NOMO-1 treated with dmso at 0.1 percent for 144 hours (cell line): ENCODE data around the gene GRID1.

Experiments used
- DNase-seq: peaks from one replicate; lab custom pipeline; 2025; ENCODE audit not compliant: unreplicated experiment; lab: John Stamatoyannopoulos, UW

GRID1 gene

GRCh38 chr10:86371116-86371515, 4.5 kb upstream of the GRID1 start:
- no peak for DNase-seq

DNA sequence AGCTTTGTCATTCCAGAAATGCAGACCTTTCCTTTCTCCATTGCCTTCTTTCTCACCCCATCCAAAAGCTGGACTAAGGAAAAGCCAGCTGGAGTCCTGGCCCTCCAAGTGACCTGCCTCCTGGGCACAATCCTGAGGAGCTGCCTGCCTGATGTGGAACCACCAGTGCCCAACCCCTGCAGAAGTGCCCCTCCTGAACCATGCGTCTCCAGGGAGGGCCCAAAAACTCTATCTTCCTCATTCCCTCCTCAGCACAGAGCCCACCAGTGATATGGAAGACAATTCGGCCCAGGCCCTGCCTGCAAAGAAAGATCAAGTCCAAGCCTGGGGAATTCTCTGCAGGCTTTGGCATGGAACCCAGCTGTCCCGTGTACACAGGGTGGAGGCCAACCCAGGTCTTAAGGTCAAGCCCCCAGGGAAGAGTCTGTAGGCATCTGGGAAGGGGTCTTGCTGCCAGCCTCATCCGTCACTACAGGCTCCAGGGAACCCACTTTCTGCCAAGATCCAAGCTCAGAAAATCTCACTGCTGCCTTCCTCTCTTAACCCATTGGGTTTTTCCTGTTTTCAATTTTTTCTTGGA, 3.5 kb upstream of the GRID1 start:
- DNase-seq: no peak

GRCh38 chr10:86368987-86369386, 2.4 kb upstream of the GRID1 start:
- DNase-seq: no peak

GRCh38 chr10:86368046-86368445, 1.5 kb upstream of the GRID1 start:
- no peak for DNase-seq

GRCh38 chr10:86367152-86367951, 757 bp upstream of the GRID1 start:
- DNase-seq: no peak

- DNase-seq: no peak
Observed at GRCh38 chr10:86366902-86367151, 232 bp upstream of the GRID1 start.

DNA sequence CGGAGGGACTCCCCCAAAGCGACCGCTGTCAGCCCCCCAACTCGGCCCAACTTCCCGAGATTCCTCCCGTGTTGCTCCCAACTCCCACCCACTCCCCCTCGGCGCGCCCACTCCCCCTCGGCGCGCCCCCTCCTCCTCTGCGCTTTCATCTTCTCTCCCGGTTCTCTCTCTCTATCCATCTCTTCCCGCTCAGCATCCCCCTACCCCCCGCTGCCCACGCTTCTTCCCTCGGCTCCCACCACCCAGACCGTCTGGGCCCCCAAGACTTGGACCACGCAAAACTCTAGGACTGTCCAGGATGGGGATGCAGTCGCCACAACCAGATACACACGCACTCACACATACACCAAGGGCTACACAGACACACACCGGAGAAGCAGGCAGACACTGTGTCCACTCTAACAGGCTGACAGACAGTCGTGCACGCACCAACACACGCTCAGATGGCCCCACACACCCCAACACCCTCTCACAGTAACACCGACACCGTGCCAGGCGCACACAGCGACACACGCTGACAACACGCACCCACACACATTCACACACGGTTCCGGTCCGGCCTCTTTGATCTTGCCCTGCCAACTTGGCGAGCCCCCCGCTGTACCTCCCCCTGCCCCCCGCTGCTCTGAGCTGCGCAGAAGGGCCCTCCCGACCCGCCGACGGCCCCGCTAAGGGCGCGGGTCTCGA, 1.1 kb downstream of the GRID1 start:
- DNase-seq: no peak

DNA sequence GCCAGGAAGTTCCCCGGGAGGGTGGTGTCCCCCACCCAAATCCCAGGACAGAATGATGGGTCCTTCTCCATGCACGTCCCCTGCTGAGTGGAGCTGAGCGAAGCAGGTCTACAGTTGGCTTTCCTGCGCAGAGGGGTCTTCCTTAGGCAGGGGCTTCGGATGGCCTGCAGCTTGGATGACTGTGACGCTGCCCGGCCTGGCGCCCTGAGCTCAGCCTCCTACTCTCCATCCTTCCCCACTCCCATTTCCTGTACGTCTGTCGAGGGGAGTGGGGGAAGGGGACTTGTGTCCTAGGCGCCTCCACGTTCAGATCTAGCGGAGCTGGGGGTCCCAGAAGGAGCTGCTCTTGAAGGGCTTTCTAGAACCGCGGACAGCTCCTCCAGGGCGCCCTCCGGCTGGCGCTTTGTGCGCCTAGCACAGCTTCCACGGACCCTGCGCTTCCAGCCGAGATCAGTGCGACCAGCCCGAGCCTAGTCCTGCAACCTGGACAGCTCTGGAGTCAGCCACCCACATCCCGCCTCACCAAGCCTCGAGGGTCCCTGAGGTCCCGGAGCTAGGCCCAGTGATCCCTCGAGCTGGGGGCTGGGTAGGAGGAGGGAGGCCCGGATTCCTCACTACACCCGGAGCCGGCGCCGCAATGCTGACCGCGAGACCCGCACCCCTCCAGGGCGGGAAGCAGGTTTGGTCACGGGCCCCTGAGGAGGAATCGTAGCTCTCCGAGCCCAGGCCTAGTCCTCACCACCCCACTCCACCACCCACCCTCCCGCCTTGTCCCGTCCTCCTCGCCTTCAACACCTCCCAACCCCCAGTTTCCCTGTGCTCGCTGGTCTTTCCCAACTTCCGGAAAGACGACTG, 1.9 kb downstream of the GRID1 start:
- DNase-seq: no peak

GRCh38 chr10:86363833-86364490, 2.6 kb downstream of the GRID1 start:
- DNase-seq: no peak

DNA sequence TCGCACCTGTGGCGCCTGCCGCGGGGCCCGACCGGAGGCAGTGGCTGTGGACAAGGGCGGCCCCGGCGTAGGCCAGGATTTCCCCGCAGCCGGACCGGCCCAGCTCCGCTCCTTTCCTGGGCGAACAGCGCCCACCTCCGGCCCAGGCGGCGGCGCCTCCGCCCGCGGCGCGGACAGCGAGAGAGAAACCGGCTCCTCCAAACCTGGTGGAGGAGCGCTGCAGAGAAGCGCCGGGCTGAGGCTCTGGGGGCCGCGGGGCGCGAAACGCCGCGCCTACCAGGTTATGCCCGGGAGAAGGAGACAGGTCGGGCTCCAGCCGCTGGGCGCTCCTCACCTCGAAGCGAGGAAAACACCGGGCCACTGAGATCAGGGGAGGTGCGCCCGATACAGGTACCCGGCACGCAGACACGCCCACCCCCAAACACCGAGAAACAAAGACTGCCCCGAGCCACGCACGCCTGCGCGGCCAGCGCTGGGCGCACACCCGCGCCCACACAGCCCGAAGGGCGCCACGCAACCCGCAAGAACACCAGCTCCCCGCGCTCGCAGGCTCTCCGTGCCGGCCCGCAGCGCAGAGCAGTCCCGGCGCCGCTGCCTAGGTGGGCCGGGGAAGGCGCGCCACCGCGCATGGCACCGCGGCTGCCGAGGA, 3.3 kb downstream of the GRID1 start:
- DNase-seq: no peak

GRCh38 chr10:86362586-86363183, 3.9 kb downstream of the GRID1 start:
- no peak for DNase-seq

DNA sequence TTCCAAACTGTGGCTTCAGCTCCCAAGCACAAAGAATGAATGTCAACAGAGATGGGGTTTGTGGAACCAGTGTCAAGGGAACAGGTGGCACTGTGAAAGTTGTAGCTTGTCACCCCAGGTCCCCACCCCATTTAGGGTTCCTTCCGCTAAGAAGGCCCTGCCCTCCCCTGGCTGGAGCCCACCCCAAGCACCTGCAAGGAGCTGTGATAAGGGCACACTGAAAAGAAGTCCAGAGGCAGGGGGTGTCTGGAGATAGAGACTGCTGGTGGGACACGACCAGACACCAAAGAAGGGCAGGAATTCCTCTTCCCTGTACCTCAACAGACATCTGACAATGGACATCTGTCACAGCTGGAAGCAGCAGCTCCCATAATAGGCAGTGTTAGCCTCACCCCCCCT, 4.5 kb downstream of the GRID1 start:
- no peak for DNase-seq

DNA sequence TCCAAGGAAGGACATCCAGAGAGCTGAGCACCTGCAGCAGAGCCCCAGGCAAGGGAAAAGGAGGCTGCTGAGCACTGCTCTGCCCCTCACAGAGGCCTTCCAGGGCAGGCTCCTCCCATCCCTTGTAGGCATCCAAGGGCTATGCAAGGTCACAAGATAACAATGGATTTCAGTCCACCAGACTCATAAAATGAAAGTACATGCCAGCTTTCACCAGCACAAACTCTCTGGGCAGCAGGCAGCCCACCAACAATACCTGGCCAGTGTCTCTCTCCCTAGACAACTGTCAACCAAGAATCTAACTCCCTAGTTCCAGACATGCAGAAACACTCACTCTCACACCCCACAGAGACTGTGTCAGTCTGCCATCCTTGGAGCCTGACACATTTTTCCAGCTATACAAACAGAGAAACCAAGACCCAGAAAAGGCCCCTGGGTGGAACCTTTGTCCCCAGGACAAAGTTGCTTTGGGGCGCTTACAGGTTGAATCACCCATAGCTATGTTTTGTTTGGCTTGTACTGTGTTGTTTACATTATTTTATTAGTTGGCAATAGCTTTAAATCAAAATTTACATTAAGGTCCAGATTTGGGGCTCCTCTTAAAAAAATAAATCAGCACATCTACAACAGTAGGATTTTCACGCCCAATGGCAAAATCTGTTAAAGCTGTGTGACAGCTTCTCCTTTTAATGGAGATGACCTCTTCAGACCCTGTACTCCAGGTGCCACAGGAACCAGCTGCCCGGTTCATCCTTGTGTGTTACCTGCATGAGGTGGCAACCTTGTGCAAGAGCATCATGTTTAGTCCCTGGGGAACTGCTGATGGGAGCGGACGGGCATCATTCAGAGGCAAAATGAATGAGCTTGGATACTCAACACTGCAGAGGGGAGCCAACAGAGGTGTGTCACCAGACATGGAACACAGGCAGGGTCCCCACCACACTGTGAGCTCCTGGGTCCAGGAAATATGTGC, 5.2 kb downstream of the GRID1 start:
- DNase-seq: no peak

- no peak for DNase-seq
Observed at GRCh38 chr10:86360657-86361056, 5.9 kb downstream of the GRID1 start.

GRCh38 chr10:86359954-86360353, 6.6 kb downstream of the GRID1 start:
- no peak for DNase-seq

GRCh38 chr10:86359111-86359510, 7.5 kb downstream of the GRID1 start:
- DNase-seq: no peak

GRCh38 chr10:86357676-86358075, 8.9 kb downstream of the GRID1 start:
- DNase-seq: no peak

DNA sequence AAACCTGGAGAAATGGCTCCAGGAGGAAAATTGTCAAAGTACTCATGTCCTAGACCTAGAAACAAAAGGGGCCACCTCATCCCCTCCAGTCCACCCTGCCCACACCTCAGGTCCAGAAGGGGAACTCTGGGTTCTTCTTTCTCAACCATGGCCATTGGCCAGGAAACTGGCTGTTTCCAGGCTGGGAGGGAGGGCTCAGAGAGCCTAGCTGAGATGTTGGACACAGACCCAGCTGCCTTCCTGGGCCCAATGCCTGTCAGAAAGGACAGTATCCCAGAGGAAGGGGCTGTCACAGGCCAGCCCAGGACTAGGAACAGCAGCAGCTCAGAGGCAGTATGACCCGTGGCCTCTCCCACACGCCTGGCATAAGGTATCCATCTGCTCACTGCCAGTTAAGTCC, 9.6 kb downstream of the GRID1 start:
- DNase-seq: no peak

GRCh38 chr10:86356296-86356695, 10.3 kb downstream of the GRID1 start:
- no peak for DNase-seq
